ENCODE measurements around the gene TLNRD1. TPM values are rescaled to one million over a fixed set of nuclear protein-coding genes. Genes with fewer than 3 reads are reported as not detected.

The TLNRD1 gene
- total RNA-seq, 1 donor from 2014 or later: 27.8 TPM

DNA sequence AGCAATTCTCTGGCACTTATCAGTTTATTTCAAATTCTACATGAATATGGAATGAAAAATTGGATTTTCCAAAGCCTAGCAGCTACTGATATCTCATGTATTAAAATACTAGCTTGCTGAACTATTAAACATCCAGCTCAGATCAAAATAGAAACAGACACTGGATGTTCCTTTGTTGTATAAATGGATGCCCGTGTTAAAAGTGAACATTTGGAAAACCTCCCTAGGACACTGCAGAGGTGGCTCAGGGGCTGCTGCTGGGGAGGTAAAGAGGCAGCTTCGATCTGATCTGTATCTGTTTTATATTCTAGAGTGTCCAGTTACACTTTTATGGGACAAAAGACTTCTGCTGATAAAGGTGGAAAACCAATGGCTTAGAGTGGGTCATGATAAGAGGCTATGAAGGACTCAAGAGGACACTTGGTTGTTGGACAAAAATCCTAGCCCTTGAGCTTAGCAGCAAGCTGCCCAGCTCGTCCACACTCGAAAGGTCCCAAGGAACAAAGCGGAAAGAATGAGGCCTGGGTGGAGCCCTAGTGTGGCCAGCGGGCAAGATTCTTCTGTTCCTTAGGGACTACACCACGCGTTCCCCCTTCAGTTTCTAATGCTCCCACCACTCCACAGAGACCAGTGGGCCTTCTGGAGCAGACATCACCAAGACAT is 21.1 kb upstream of the TLNRD1 start:
- ATAC-seq (no peak), DNase-seq (no peak)
- H3K27ac ChIP-seq: no peak overlapping the region
- no peaks in the 10 kb centered on the region for H3K9me3 ChIP-seq
- peaks cover 45% of the 10 kb centered on the region for H3K36me3 ChIP-seq
- H3K4me3 ChIP-seq: no peak overlapping the region
- no peaks in the 10 kb centered on the region for H3K27me3 ChIP-seq
- H3K4me1 ChIP-seq: no peaks in the 10 kb centered on the region
- intact Hi-C loops (cut with DNase I): loop anchor here (10.0 kb wide), 1 partner anchor 525 kb away; no protein-coding TSS in a partner anchor
- TF ChIP-seq, protein P1, sequence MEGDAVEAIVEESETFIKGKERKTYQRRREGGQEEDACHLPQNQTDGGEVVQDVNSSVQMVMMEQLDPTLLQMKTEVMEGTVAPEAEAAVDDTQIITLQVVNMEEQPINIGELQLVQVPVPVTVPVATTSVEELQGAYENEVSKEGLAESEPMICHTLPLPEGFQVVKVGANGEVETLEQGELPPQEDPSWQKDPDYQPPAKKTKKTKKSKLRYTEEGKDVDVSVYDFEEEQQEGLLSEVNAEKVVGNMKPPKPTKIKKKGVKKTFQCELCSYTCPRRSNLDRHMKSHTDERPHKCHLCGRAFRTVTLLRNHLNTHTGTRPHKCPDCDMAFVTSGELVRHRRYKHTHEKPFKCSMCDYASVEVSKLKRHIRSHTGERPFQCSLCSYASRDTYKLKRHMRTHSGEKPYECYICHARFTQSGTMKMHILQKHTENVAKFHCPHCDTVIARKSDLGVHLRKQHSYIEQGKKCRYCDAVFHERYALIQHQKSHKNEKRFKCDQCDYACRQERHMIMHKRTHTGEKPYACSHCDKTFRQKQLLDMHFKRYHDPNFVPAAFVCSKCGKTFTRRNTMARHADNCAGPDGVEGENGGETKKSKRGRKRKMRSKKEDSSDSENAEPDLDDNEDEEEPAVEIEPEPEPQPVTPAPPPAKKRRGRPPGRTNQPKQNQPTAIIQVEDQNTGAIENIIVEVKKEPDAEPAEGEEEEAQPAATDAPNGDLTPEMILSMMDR (IDR thresholded peaks at IDR 0.05): no peak

GRCh38 chr15:80982205-80982604 is 18.5 kb upstream of the TLNRD1 start:
- H3K36me3 ChIP-seq: peaks cover 45% of the 10 kb centered on the region
- no peak for DNase-seq
- TF ChIP-seq, protein P1 (IDR thresholded peaks at IDR 0.05): no peak
- no peak overlapping the region for H3K4me3 ChIP-seq
- H3K27ac ChIP-seq: no peak overlapping the region
- intact Hi-C loops (cut with DNase I): no loop called here
- ATAC-seq: no peak
- no peaks in the 10 kb centered on the region for H3K9me3 ChIP-seq
- H3K27me3 ChIP-seq: no peaks in the 10 kb centered on the region
- H3K4me1 ChIP-seq: peaks cover 14% of the 10 kb centered on the region

- peaks cover 20% of the 10 kb centered on the region for H3K4me1 ChIP-seq
- H3K27ac ChIP-seq: no peak overlapping the region
- peaks cover 44% of the 10 kb centered on the region for H3K36me3 ChIP-seq
- H3K27me3 ChIP-seq: no peaks in the 10 kb centered on the region
- no peaks in the 10 kb centered on the region for H3K9me3 ChIP-seq
- DNase-seq: no peak
- intact Hi-C loops (cut with DNase I): no loop called here
- TF ChIP-seq, protein P1 (IDR thresholded peaks at IDR 0.05): no peak
- ATAC-seq: no peak
- H3K4me3 ChIP-seq: no peak overlapping the region
Measured at GRCh38 chr15:80982839-80983238, 17.9 kb upstream of the TLNRD1 start.

- Histone ChIP-seq H3K4me1 (peaks cover 29% of the 10 kb centered on the region), H3K36me3 (peaks cover 24% of the 10 kb centered on the region)
- intact Hi-C loops (cut with DNase I): no loop called here
Measured at GRCh38 chr15:80984856-80985255, 15.9 kb upstream of the TLNRD1 start.

DNA sequence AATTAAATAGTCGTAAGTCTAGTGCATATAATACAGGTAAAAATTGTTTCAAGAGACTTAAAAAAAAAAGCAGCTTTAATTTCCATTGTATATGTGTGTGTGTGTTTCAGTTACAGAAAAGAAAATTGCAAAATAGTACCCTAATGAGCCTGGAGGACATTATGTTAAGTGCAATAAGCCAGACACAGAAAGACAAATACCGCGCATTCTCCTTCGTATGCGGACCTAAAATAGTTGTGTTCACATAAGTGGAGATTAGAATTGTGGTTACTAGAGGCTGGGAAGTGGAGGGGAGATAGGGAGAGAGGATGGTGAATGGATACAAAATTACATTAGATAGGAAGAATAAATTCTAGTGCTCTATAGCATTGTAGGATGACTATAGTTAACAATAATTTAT is 14.7 kb upstream of the TLNRD1 start:
- Histone ChIP-seq H3K27ac (no peak overlapping the region), H3K4me1 (peaks cover 38% of the 10 kb centered on the region), H3K4me3 (no peak overlapping the region), H3K9me3 (no peaks in the 10 kb centered on the region), H3K27me3 (no peaks in the 10 kb centered on the region), H3K36me3 (peaks cover 13% of the 10 kb centered on the region)
- DNase-seq (no peak), ATAC-seq (no peak)
- intact Hi-C loops (cut with DNase I): no loop called here
- TF ChIP-seq, protein P1 (IDR thresholded peaks at IDR 0.05): no peak

More at GRCh38 chr15:80984856-80985255, 15.9 kb upstream of the TLNRD1 start:
- Histone ChIP-seq H3K9me3 (no peaks in the 10 kb centered on the region), H3K27me3 (no peaks in the 10 kb centered on the region), H3K27ac (peak overlapping the region; percentile 40), H3K4me3 (no peak overlapping the region)
- ATAC-seq: peak; percentile 40
- TF ChIP-seq, protein P1 (IDR thresholded peaks at IDR 0.05): no peak
- no peak for DNase-seq
